Loucy (cell line): ENCODE results near the gene CAPS.

Experiments used
- H2AFZ ChIP-seq: fragments of 200-600 bp; sonication (generic); 2 replicates; pipeline ENCODE4 v1.6.0; 2016; ENCODE audit warnings: antibody characterized with exemption, mild to moderate bottlenecking, low read length, moderate library complexity
- H3F3A ChIP-seq: fragments of 200-600 bp; 2 replicates; pipeline ENCODE4 v1.6.0; 2016; ENCODE audit warnings: antibody characterized with exemption, low read depth, mild to moderate bottlenecking
- H3K27me3 ChIP-seq: fragments of 200-600 bp; sonication (generic); 2 replicates; pipeline ENCODE4 v1.6.1; 2014; ENCODE audit warnings: low read length, mild to moderate bottlenecking; ENCODE audit not compliant: insufficient read depth, poor library complexity, severe bottlenecking
- H3K36me3 ChIP-seq: fragments of 200-600 bp; sonication (generic); 2 replicates; pipeline ENCODE4 v1.6.1; 2016; ENCODE audit warnings: low read length; ENCODE audit not compliant: insufficient read depth
- H3K4me1 ChIP-seq: fragments of 200-600 bp; sonication (generic); 2 replicates; pipeline ENCODE4 v1.5.1; 2014; ENCODE audit warnings: low read length, mild to moderate bottlenecking; ENCODE audit not compliant: insufficient read depth, poor library complexity, severe bottlenecking
- H3K4me2 ChIP-seq: fragments of 200-600 bp; sonication (generic); 2 replicates; pipeline ENCODE4 v1.6.0; 2014; ENCODE audit warnings: antibody characterized with exemption, low read length, low read depth, mild to moderate bottlenecking; ENCODE audit not compliant: poor library complexity, severe bottlenecking
- H3K4me3 ChIP-seq: fragments of 200-600 bp; sonication (generic); 2 replicates; pipeline ENCODE4 v1.5.1; 2014; ENCODE audit warnings: low read length, mild to moderate bottlenecking, mixed read lengths; ENCODE audit not compliant: poor library complexity, severe bottlenecking
- H3K79me2 ChIP-seq: fragments of 200-600 bp; sonication (generic); 2 replicates; pipeline ENCODE4 v1.6.1; 2014; ENCODE audit warnings: low read length; ENCODE audit not compliant: insufficient read depth
- H3K9ac ChIP-seq: fragments of 200-600 bp; sonication (generic); 2 replicates; pipeline ENCODE4 v1.6.0; 2014; ENCODE audit warnings: mild to moderate bottlenecking, low read depth, low read length, moderate library complexity; ENCODE audit not compliant: poor library complexity, severe bottlenecking
- H3K9me2 ChIP-seq: fragments of 200-600 bp; sonication (generic); replicated peaks from 2 replicates; pipeline ENCODE4 v1.6.1; 2016; ENCODE audit warnings: low read depth, low read length, mixed read lengths
- H3K9me3 ChIP-seq: fragments of 200-600 bp; sonication (generic); 2 replicates; pipeline ENCODE4 v1.6.1; 2014; ENCODE audit warnings: mild to moderate bottlenecking, antibody characterized with exemption, low read length, low read depth; ENCODE audit not compliant: insufficient read depth
- H4K20me1 ChIP-seq: fragments of 200-600 bp; sonication (generic); 2 replicates; pipeline ENCODE4 v1.6.0; 2014; ENCODE audit warnings: antibody characterized with exemption, low read length, mild to moderate bottlenecking; ENCODE audit not compliant: insufficient read depth, poor library complexity, severe bottlenecking
- CTCF ChIP-seq: fragments of 200-600 bp; sonication (generic); conservative IDR thresholded peaks from 2 replicates; pipeline ENCODE4 v1.5.1; 2014; ENCODE audit warnings: mild to moderate bottlenecking, antibody characterized with exemption, low read length
- EZH2phosphoT487 ChIP-seq: fragments of 200-600 bp; IDR thresholded peaks from 2 replicates; pipeline ENCODE4 v1.6.1; 2018; ENCODE audit warnings: antibody characterized with exemption, mild to moderate bottlenecking, moderate library complexity, borderline replicate concordance

CAPS gene

GRCh38 chr19:5891572-5891937, 22.5 kb upstream of the CAPS start:
- H3K4me2 ChIP-seq: no peak overlapping the region
- H3F3A ChIP-seq: no peaks in the 10 kb centered on the region
- no peaks in the 10 kb centered on the region for H3K27me3 ChIP-seq
- no peaks in the 10 kb centered on the region for H3K9me2 ChIP-seq
- H3K79me2 ChIP-seq: no peaks in the 10 kb centered on the region
- H3K9me3 ChIP-seq: no peaks in the 10 kb centered on the region
- no peaks in the 10 kb centered on the region for H4K20me1 ChIP-seq
- peaks cover 13% of the 10 kb centered on the region; the same call in 1 of the 2 replicates for H3K36me3 ChIP-seq
- H3K4me1 ChIP-seq: no peaks in the 10 kb centered on the region
- no peak overlapping the region for H3K4me3 ChIP-seq
- no peak overlapping the region for H3K9ac ChIP-seq
- H2AFZ ChIP-seq: no peak overlapping the region
- TF ChIP-seq CTCF: no peak
- no peak for TF ChIP-seq EZH2phosphoT487

GRCh38 chr19:5891938-5892771, 21.9 kb upstream of the CAPS start:
- Histone ChIP-seq H3K4me1 (no peaks in the 10 kb centered on the region), H3K9ac (no peak overlapping the region), H2AFZ (no peak overlapping the region), H3K9me2 (no peaks in the 10 kb centered on the region), H3K79me2 (peaks cover 5% of the 10 kb centered on the region; the same call in 1 of the 2 replicates), H3K27me3 (no peaks in the 10 kb centered on the region), H3K9me3 (no peaks in the 10 kb centered on the region), H4K20me1 (no peaks in the 10 kb centered on the region), H3F3A (no peaks in the 10 kb centered on the region), H3K36me3 (peaks cover 18% of the 10 kb centered on the region; the same call in 1 of the 2 replicates), H3K4me3 (no peak overlapping the region), H3K4me2 (no peak overlapping the region)
- TF ChIP-seq CTCF (0 out of 2 replicates have a peak, but pooled peaks have one; percentile 18), EZH2phosphoT487 (no peak)

GRCh38 chr19:5892772-5893275, 21.2 kb upstream of the CAPS start:
- Histone ChIP-seq H3K27me3 (no peaks in the 10 kb centered on the region), H3K36me3 (peaks cover 18% of the 10 kb centered on the region; the same call in 1 of the 2 replicates), H2AFZ (no peak overlapping the region), H3K4me1 (no peaks in the 10 kb centered on the region), H3K79me2 (peaks cover 9% of the 10 kb centered on the region; the same call in 1 of the 2 replicates), H3K9ac (no peak overlapping the region), H3K4me2 (no peak overlapping the region), H3K9me2 (no peaks in the 10 kb centered on the region), H3F3A (no peaks in the 10 kb centered on the region), H3K9me3 (no peaks in the 10 kb centered on the region), H3K4me3 (no peak overlapping the region), H4K20me1 (no peaks in the 10 kb centered on the region)
- TF ChIP-seq EZH2phosphoT487 (no peak), CTCF (no peak)
